ENCODE measurements around the gene ANAPC1.
"Not testable (repeated sequence)": the region's sequence is repeated elsewhere in the genome, so short reads cannot be mapped to it uniquely, and the experiment has no call there.

- TF ChIP-seq, protein P1, sequence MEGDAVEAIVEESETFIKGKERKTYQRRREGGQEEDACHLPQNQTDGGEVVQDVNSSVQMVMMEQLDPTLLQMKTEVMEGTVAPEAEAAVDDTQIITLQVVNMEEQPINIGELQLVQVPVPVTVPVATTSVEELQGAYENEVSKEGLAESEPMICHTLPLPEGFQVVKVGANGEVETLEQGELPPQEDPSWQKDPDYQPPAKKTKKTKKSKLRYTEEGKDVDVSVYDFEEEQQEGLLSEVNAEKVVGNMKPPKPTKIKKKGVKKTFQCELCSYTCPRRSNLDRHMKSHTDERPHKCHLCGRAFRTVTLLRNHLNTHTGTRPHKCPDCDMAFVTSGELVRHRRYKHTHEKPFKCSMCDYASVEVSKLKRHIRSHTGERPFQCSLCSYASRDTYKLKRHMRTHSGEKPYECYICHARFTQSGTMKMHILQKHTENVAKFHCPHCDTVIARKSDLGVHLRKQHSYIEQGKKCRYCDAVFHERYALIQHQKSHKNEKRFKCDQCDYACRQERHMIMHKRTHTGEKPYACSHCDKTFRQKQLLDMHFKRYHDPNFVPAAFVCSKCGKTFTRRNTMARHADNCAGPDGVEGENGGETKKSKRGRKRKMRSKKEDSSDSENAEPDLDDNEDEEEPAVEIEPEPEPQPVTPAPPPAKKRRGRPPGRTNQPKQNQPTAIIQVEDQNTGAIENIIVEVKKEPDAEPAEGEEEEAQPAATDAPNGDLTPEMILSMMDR (IDR thresholded peaks at IDR 0.05; ENCODE audit: low read length): not testable (repeated sequence)
- not testable (repeated sequence) for TF ChIP-seq EZH2 (optimal IDR thresholded peaks at IDR 0.05; ENCODE audit: low read depth, low read length); EZH2phosphoT487 (IDR thresholded peaks at IDR 0.05; ENCODE audit: low read length)
Observed at GRCh38 chr2:111766295-111766694, 117.7 kb downstream of the ANAPC1 start.

Data from MM.1S (cell line).